MM.1S (cell line): Measurements from ENCODE around the gene PDRG1.

Experiments used
- DNase-seq: peaks from one replicate; pipeline ENCODE4 v3.0.0-alpha.2; 2015
- H2AFZ ChIP-seq: fragments of 300-600 bp; sonication (generic); 2 replicates; pipeline ENCODE4 v1.6.0; 2016; ENCODE audit warnings: antibody characterized with exemption, low read length
- H3F3A ChIP-seq: fragments of 300-600 bp; sonication (generic); 2 replicates; pipeline ENCODE4 v1.6.1; 2016; ENCODE audit warnings: mild to moderate bottlenecking, antibody characterized with exemption, low read length, moderate library complexity, mixed read lengths; ENCODE audit not compliant: insufficient read depth
- H3K27ac ChIP-seq: fragments of 300-600 bp; sonication (generic); 2 replicates; pipeline ENCODE4 v1.5.1; 2016; ENCODE audit warnings: mild to moderate bottlenecking, low read length
- H3K27me3 ChIP-seq: fragments of 300-600 bp; sonication (generic); replicated peaks from 2 replicates; pipeline ENCODE4 v1.6.0; 2016; ENCODE audit warnings: low read length; ENCODE audit not compliant: insufficient read depth
- H3K36me3 ChIP-seq: fragments of 300-600 bp; sonication (generic); replicated peaks from 2 replicates; pipeline ENCODE4 v1.6.1; 2016; ENCODE audit warnings: mild to moderate bottlenecking, low read length, mixed read lengths; ENCODE audit not compliant: insufficient read depth
- H3K4me1 ChIP-seq: fragments of 300-600 bp; sonication (generic); 2 replicates; pipeline ENCODE4 v1.6.1; 2016; ENCODE audit warnings: low read length, mixed read lengths
- H3K4me2 ChIP-seq: fragments of 300-600 bp; sonication (generic); 2 replicates; pipeline ENCODE4 v1.6.0; 2016; ENCODE audit warnings: low read depth, low read length
- H3K4me3 ChIP-seq: fragments of 300-600 bp; sonication (generic); 2 replicates; pipeline ENCODE4 v1.5.1; 2016; ENCODE audit warnings: low read length, mixed read lengths
- H3K79me2 ChIP-seq: fragments of 300-600 bp; sonication (generic); 2 replicates; pipeline ENCODE4 v1.6.1; 2016; ENCODE audit warnings: mixed run types, low read length, mixed read lengths
- H3K9ac ChIP-seq: fragments of 300-600 bp; sonication (generic); 2 replicates; pipeline ENCODE4 v1.6.1; 2016; ENCODE audit warnings: low read length, mixed read lengths
- H3K9me2 ChIP-seq: fragments of 300-600 bp; sonication (generic); replicated peaks from 2 replicates; pipeline ENCODE4 v1.6.1; 2016; ENCODE audit warnings: mild to moderate bottlenecking, low read length, mixed read lengths; ENCODE audit not compliant: insufficient read depth
- H3K9me3 ChIP-seq: fragments of 300-600 bp; sonication (generic); replicated peaks from 2 replicates; pipeline ENCODE4 v1.6.1; 2016; ENCODE audit warnings: mild to moderate bottlenecking, low read length, mixed read lengths; ENCODE audit not compliant: insufficient read depth
- H4K20me1 ChIP-seq: fragments of 300-600 bp; sonication (generic); 2 replicates; pipeline ENCODE4 v1.6.1; 2016; ENCODE audit warnings: mild to moderate bottlenecking, low read length, moderate library complexity, mixed read lengths; ENCODE audit not compliant: insufficient read depth
- EZH2 ChIP-seq: fragments of 300-600 bp; sonication (generic); optimal IDR thresholded peaks from 2 replicates; pipeline ENCODE3; 2017; ENCODE audit warnings: low read depth, mild to moderate bottlenecking, antibody characterized with exemption, low read length, mixed read lengths
- EZH2phosphoT487 ChIP-seq: fragments of 300-600 bp; sonication (generic); IDR thresholded peaks from 2 replicates; pipeline ENCODE4 v1.6.1; 2018; ENCODE audit warnings: antibody characterized with exemption, low read length
- TF ChIP-seq, protein P1 (sequence below): fragments of 300-600 bp; sonication (generic); IDR thresholded peaks from 2 replicates; pipeline ENCODE4 v1.5.1; 2016; ENCODE audit warnings: antibody characterized with exemption, low read length, mixed read lengths

PDRG1 gene

DNA sequence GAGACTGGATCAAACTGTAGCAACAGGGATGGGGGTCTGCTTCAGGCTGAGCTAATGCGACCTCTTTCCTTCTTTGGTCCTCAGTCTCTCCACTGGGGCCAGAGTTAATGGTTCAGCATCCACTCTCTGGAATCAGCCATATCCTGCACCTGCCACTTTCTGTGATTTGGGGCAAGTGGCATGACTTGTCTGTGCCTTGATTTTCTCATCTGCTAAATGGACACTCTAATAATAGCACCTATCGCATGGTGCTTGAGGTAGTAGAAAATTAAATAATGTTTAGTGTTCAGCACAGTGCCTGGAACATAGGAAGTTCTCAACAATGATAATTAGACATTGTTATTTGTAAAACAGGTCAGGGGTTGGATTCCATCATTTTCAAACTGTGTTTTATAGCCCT is 22.4 kb upstream of the PDRG1 start:
- H3K27me3 ChIP-seq: peaks cover 77% of the 10 kb centered on the region
- H3K9me3 ChIP-seq: no peaks in the 10 kb centered on the region
- H2AFZ ChIP-seq: no peak overlapping the region
- no peak overlapping the region for H3K4me2 ChIP-seq
- no peak overlapping the region for H3K4me3 ChIP-seq
- DNase-seq: no peak
- no peaks in the 10 kb centered on the region for H3K9me2 ChIP-seq
- H3K79me2 ChIP-seq: no peaks in the 10 kb centered on the region
- TF ChIP-seq EZH2phosphoT487: no peak
- TF ChIP-seq, protein P1, sequence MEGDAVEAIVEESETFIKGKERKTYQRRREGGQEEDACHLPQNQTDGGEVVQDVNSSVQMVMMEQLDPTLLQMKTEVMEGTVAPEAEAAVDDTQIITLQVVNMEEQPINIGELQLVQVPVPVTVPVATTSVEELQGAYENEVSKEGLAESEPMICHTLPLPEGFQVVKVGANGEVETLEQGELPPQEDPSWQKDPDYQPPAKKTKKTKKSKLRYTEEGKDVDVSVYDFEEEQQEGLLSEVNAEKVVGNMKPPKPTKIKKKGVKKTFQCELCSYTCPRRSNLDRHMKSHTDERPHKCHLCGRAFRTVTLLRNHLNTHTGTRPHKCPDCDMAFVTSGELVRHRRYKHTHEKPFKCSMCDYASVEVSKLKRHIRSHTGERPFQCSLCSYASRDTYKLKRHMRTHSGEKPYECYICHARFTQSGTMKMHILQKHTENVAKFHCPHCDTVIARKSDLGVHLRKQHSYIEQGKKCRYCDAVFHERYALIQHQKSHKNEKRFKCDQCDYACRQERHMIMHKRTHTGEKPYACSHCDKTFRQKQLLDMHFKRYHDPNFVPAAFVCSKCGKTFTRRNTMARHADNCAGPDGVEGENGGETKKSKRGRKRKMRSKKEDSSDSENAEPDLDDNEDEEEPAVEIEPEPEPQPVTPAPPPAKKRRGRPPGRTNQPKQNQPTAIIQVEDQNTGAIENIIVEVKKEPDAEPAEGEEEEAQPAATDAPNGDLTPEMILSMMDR: no peak
- no peak for TF ChIP-seq EZH2
- no peaks in the 10 kb centered on the region for H3K36me3 ChIP-seq
- H3K27ac ChIP-seq: no peak overlapping the region
- no peaks in the 10 kb centered on the region for H4K20me1 ChIP-seq
- no peak overlapping the region for H3K9ac ChIP-seq
- H3K4me1 ChIP-seq: no peaks in the 10 kb centered on the region
- H3F3A ChIP-seq: no peaks in the 10 kb centered on the region

DNA sequence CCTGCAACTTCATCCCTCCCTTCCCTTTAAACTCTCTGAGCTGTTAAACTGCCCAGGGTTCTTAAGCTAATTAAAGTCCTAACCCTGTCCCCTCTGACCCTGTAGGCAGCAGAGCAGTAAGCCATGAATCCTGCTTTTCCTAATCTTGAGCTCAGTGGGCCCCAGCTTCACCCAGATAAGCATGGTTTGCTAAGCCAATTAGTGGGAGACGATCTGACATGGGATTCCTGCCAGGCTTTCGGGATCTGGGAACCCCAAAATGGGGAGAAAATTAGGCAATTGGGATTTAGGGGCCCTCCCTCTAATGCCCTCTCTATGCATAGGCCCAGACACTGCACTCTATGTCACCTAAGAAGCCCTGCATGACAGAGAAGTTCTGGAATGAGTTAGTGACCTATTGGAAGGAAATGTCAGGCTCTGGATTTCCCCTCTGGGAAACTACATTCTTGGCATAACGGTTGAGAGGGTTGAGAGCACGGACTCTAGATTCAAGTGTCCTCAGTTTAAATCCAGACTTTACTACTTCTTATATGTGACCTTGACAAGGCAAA is 20.7 kb upstream of the PDRG1 start:
- Histone ChIP-seq H3K27me3 (peaks cover 80% of the 10 kb centered on the region), H3K4me3 (no peak overlapping the region), H3K9ac (no peak overlapping the region), H3F3A (no peaks in the 10 kb centered on the region), H3K27ac (no peak overlapping the region), H3K9me3 (no peaks in the 10 kb centered on the region), H2AFZ (no peak overlapping the region), H3K79me2 (no peaks in the 10 kb centered on the region), H3K9me2 (no peaks in the 10 kb centered on the region), H4K20me1 (no peaks in the 10 kb centered on the region), H3K4me2 (no peak overlapping the region), H3K4me1 (no peaks in the 10 kb centered on the region), H3K36me3 (no peaks in the 10 kb centered on the region)
- TF ChIP-seq, protein P1: no peak
- no peak for TF ChIP-seq EZH2phosphoT487
- no peak for TF ChIP-seq EZH2
- no peak for DNase-seq

DNA sequence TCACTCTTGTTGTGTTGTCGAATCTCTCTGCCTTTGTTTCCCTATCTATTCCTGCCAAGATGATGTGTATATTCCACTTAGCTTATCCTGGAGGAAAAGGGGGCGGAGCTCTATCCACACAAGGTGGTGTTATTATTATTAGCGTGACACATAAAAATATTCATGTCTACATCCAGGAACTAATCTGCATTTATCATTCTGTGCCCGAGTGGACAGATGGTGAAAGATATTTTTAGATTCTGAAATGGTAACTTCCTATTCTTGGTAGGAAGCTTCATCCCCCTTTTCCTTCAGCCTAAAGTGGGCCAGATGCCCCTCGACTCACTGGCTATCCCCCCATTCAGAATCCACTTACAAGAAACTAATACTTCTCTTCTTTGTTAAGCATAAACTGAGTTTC is 18.1 kb upstream of the PDRG1 start:
- Histone ChIP-seq H3K4me3 (no peak overlapping the region), H3K9me2 (no peaks in the 10 kb centered on the region), H4K20me1 (no peaks in the 10 kb centered on the region), H3K4me2 (no peak overlapping the region), H3K9ac (no peak overlapping the region), H3K4me1 (no peaks in the 10 kb centered on the region), H3K36me3 (no peaks in the 10 kb centered on the region), H3K27me3 (peaks cover 87% of the 10 kb centered on the region), H3F3A (no peaks in the 10 kb centered on the region), H3K27ac (no peak overlapping the region), H2AFZ (no peak overlapping the region), H3K79me2 (no peaks in the 10 kb centered on the region), H3K9me3 (no peaks in the 10 kb centered on the region)
- DNase-seq: no peak
- TF ChIP-seq, protein P1: no peak
- no peak for TF ChIP-seq EZH2
- TF ChIP-seq EZH2phosphoT487: no peak
